Panc1 (cell line): ENCODE data around the gene GGPS1. TPM values are rescaled to one million over a fixed set of nuclear protein-coding genes. Genes with fewer than 3 reads are reported as not detected.

ENCODE experiments used
- ATAC-seq: fragments of 200-7000 bp; cut with Tn5 transposase; 2 replicates; pipeline ENCODE4 v1.9.1; 2020; ENCODE audit warnings: mild to moderate bottlenecking, moderate library complexity
- BruUV-seq: library from RNA; stranded (reverse); fragments of 400-500 nt; replicated peaks from 2 replicates; lab custom pipeline; 2021; lab: Mats Ljungman, UMichigan
- CTCF ChIA-PET: fragments of 300-600 bp; sonication (Branson Sonifier 250); formaldehyde crosslinking; loops from one replicate; lab custom pipeline; 2022; ENCODE audit warnings: antibody characterized with exemption; lab: Charles Lee
- POLR2A ChIA-PET: fragments of 300-600 bp; sonication (Branson Sonifier 250); formaldehyde crosslinking; loops from one replicate; lab custom pipeline; 2022; ENCODE audit warnings: antibody characterized with exemption; lab: Charles Lee
- DNase-seq: peaks from one replicate; pipeline ENCODE4 v3.0.0-alpha.2; 2010; ENCODE audit warnings: low read depth, low spot score
- H3K27ac ChIP-seq: 2 replicates; pipeline ENCODE4 v1.5.1; 2011; ENCODE audit warnings: mild to moderate bottlenecking, low read length, inconsistent platforms
- H3K27me3 ChIP-seq: fragments of 200-500 bp; sonication (Bioruptor generic); 2 replicates; pipeline ENCODE4 v1.6.0; 2014; ENCODE audit warnings: low read length, inconsistent platforms; ENCODE audit not compliant: control insufficient read depth, insufficient read depth
- H3K36me3 ChIP-seq: fragments of 200-500 bp; sonication (Bioruptor generic); 2 replicates; pipeline ENCODE4 v1.5.1; 2014; ENCODE audit warnings: inconsistent platforms, mild to moderate bottlenecking, low read length, moderate library complexity; ENCODE audit not compliant: control insufficient read depth, insufficient read depth
- H3K4me1 ChIP-seq: 2 replicates; pipeline ENCODE4 v1.5.1; 2011; ENCODE audit warnings: inconsistent platforms, mild to moderate bottlenecking, low read length, moderate library complexity; ENCODE audit not compliant: control insufficient read depth, insufficient read depth
- H3K4me3 ChIP-seq, 2 experiments: 2 replicates each; pipeline ENCODE4 v1.5.1; 2011 to 2012; ENCODE audit warnings: low read depth in 2 of 2, low read length in 2 of 2, mild to moderate bottlenecking in 2 of 2, inconsistent platforms in 1 of 2, moderate library complexity in 1 of 2
- H3K9me3 ChIP-seq: fragments of 200-500 bp; sonication (Bioruptor generic); 2 replicates; pipeline ENCODE4 v1.5.1; 2014; ENCODE audit warnings: low read depth, mild to moderate bottlenecking, inconsistent platforms, low read length, moderate library complexity; ENCODE audit not compliant: control insufficient read depth, insufficient read depth
- CTCF ChIP-seq: fragments of 450-650 bp; IDR thresholded peaks from 2 replicates; pipeline ENCODE4 v1.5.1; 2017; ENCODE audit warnings: mild to moderate bottlenecking
- POLR2AphosphoS5 ChIP-seq: IDR thresholded peaks from 2 replicates; pipeline ENCODE4 v1.6.1; 2012; ENCODE audit warnings: mild to moderate bottlenecking, low read depth, low read length, moderate library complexity
- REST ChIP-seq, 2 experiments: IDR thresholded peaks; 2 replicates each; pipeline ENCODE4 v1.6.1; 2011 to 2012; ENCODE audit warnings: low read depth in 2 of 2, control low read depth in 1 of 2, low read length in 1 of 2, mild to moderate bottlenecking in 1 of 2, moderate library complexity in 1 of 2; ENCODE audit not compliant: insufficient read depth in 1 of 2
- SIN3A ChIP-seq: IDR thresholded peaks from 2 replicates; pipeline ENCODE4 v1.6.1; 2012; ENCODE audit warnings: low read depth, mild to moderate bottlenecking, low read length, moderate library complexity, borderline replicate concordance; ENCODE audit not compliant: insufficient read depth
- TCF7L2 ChIP-seq: IDR thresholded peaks from 2 replicates; pipeline ENCODE4 v1.6.1; 2011; ENCODE audit warnings: mild to moderate bottlenecking, low read depth, low read length, inconsistent platforms
- in situ Hi-C: cut with HindIII; loops from 2 replicates; pipeline ENCODE4 v1.10.0; 2016; ENCODE audit warnings: low sequenced_read_pairs, low pct_unique_long_range_greater_than_20kb
- intact Hi-C: fragments of 100-400 bp; cut with micrococcal nuclease; formaldehyde crosslinking; loops from one replicate; pipeline ENCODE4 v1.10.0; 2022; ENCODE audit not compliant: unreplicated experiment
- total RNA-seq: library from RNA; stranded (reverse); gene quantifications from one replicate; pipeline ENCODE4 v1.2.1, GENCODE V29; 2021; ENCODE audit not compliant: unreplicated experiment

GGPS1 gene
- total RNA-seq, 1 experiment from 2014 or later, result 60.6 TPM

- no peaks in the 10 kb centered on the region for H3K9me3 ChIP-seq
- TF ChIP-seq REST (IDR thresholded peaks at IDR 0.05; ENCODE audit: insufficient read depth in 1 of 2, low read depth in 2 of 2, low read length in 1 of 2), result no peak
- TF ChIP-seq TCF7L2, result no peak
- no peak for TF ChIP-seq POLR2AphosphoS5
- no peak for TF ChIP-seq CTCF
- TF ChIP-seq SIN3A, result no peak
- in situ Hi-C loops, result no loop called here
- ChIA-PET CTCF (interaction anchor here (0.7 kb wide), 1 partner anchor 582 kb away, joined by 7 read pairs; no protein-coding TSS in a partner anchor), POLR2A (interaction anchor here (0.7 kb wide), 1 partner anchor 9 kb away, joined by 3 read pairs; no protein-coding TSS in a partner anchor)
- H3K27me3 ChIP-seq, result no peaks in the 10 kb centered on the region
- no TSS peak for BruUV-seq
- intact Hi-C loops, result no loop called here
- ATAC-seq, result no peak
- H3K36me3 ChIP-seq, result peaks cover 13% of the 10 kb centered on the region
- peaks cover 8% of the 10 kb centered on the region; the same call in 1 of the 2 replicates for H3K4me1 ChIP-seq
- H3K4me3 ChIP-seq, result no peak overlapping the region
- H3K27ac ChIP-seq, result no peak overlapping the region
- DNase-seq, result no peak
Measured at GRCh38 chr1:235341334-235341733, 13.0 kb downstream of the GGPS1 start.

- no peaks in the 10 kb centered on the region for H3K27me3 ChIP-seq
- no TSS peak for BruUV-seq
- intact Hi-C loops, result no loop called here
- DNase-seq, result no peak
- H3K36me3 ChIP-seq, result peaks cover 8% of the 10 kb centered on the region; the same call in 1 of the 2 replicates
- ATAC-seq, result no peak
- TF ChIP-seq SIN3A, result no peak
- TF ChIP-seq POLR2AphosphoS5, result no peak
- TF ChIP-seq TCF7L2, result no peak
- no peak for TF ChIP-seq REST (IDR thresholded peaks at IDR 0.05; ENCODE audit: insufficient read depth in 1 of 2, low read depth in 2 of 2, low read length in 1 of 2)
- no peak for TF ChIP-seq CTCF
- POLR2A ChIA-PET, result no interaction called here
- peaks cover under 1% of the 10 kb centered on the region; the same call in 1 of the 2 replicates for H3K4me1 ChIP-seq
- CTCF ChIA-PET, result no interaction called here
- H3K4me3 ChIP-seq, result no peak overlapping the region
- H3K9me3 ChIP-seq, result no peaks in the 10 kb centered on the region
- no peak overlapping the region for H3K27ac ChIP-seq
- in situ Hi-C loops, result no loop called here
Measured at GRCh38 chr1:235342039-235342438, 13.7 kb downstream of the GGPS1 start.
